WTC11 (cell line): ENCODE measurements around the gene AADACL3. TPM values are rescaled to one million over a fixed set of nuclear protein-coding genes. Genes with fewer than 3 reads are reported as not detected.

Source experiments
- ATAC-seq: fragments of 200-7000 bp; cut with Tn5 transposase; 2 replicates; pipeline ENCODE4 v1.10.0; 2021; ENCODE audit warnings: mild to moderate bottlenecking, moderate library complexity
- CTCF ChIA-PET: fragments of 300-600 bp; sonication (Branson Sonifier 250); formaldehyde crosslinking; loops from one replicate; lab custom pipeline; 2021; ENCODE audit warnings: antibody characterized with exemption; lab: Charles Lee
- POLR2A ChIA-PET: fragments of 350-600 bp; sonication (Branson Sonifier 250); formaldehyde crosslinking; loops from one replicate; lab custom pipeline; 2021; ENCODE audit warnings: antibody characterized with exemption; lab: Charles Lee
- DNase-seq: peaks from one replicate; pipeline ENCODE4 v3.0.0; 2021; ENCODE audit warnings: low spot score
- H3K27ac Mint-ChIP-seq: 2 replicates; pipeline ENCODE4 v1.8.0; 2021; ENCODE audit warnings: mixed read lengths
- H3K27me3 Mint-ChIP-seq: 2 replicates; pipeline ENCODE4 v1.8.0; 2021; ENCODE audit warnings: low read depth, mild to moderate bottlenecking, moderate library complexity, mixed read lengths
- H3K36me3 Mint-ChIP-seq: 2 replicates; pipeline ENCODE4 v1.8.0; 2021; ENCODE audit warnings: mixed read lengths
- H3K4me1 Mint-ChIP-seq: 2 replicates; pipeline ENCODE4 v1.8.0; 2022; ENCODE audit warnings: mixed read lengths
- H3K4me3 Mint-ChIP-seq: 2 replicates; pipeline ENCODE4 v1.8.0; 2021; ENCODE audit warnings: mild to moderate bottlenecking, moderate library complexity, mixed read lengths
- H3K9me3 Mint-ChIP-seq: 2 replicates; pipeline ENCODE4 v1.8.0; 2021; ENCODE audit warnings: mixed read lengths
- ATF2 ChIP-seq: sonication (generic); formaldehyde crosslinking; IDR thresholded peaks from 2 replicates; pipeline ENCODE4 v1.8.1; 2022; ENCODE audit warnings: low read depth, missing genetic modification reagents, borderline replicate concordance
- FOXP4 ChIP-seq: sonication (generic); formaldehyde crosslinking; IDR thresholded peaks from 2 replicates; pipeline ENCODE4 v1.8.0; 2022; ENCODE audit warnings: mild to moderate bottlenecking, missing genetic modification reagents
- HMGA2 ChIP-seq: fragments of 250-450 bp; sonication (Bioruptor Pico); IDR thresholded peaks from 2 replicates; pipeline ENCODE4 v1.4.0; 2021; ENCODE audit warnings: mild to moderate bottlenecking, moderate library complexity
- MXD4 ChIP-seq: fragments of 250-450 bp; sonication (Bioruptor Pico); IDR thresholded peaks from 2 replicates; pipeline ENCODE4 v1.8.0; 2021; ENCODE audit warnings: mild to moderate bottlenecking, moderate library complexity, borderline replicate concordance
- MYBL2 ChIP-seq: sonication (generic); formaldehyde crosslinking; IDR thresholded peaks from 2 replicates; pipeline ENCODE4 v1.8.1; 2023; ENCODE audit warnings: mild to moderate bottlenecking, moderate library complexity, missing genetic modification reagents
- NR2C2 ChIP-seq: sonication (generic); formaldehyde crosslinking; IDR thresholded peaks from 2 replicates; pipeline ENCODE4 v1.8.0; 2022; ENCODE audit warnings: mild to moderate bottlenecking, missing genetic modification reagents
- NR3C1 ChIP-seq: sonication (generic); formaldehyde crosslinking; conservative IDR thresholded peaks from 2 replicates; pipeline ENCODE4 v1.8.1; 2023; ENCODE audit warnings: low read depth, mild to moderate bottlenecking, missing genetic modification reagents
- PRDM15 ChIP-seq: sonication (generic); formaldehyde crosslinking; IDR thresholded peaks from 2 replicates; pipeline ENCODE4 v1.8.0; 2022; ENCODE audit warnings: missing genetic modification reagents
- RORB ChIP-seq: fragments of 250-450 bp; sonication (Bioruptor Pico); IDR thresholded peaks from 2 replicates; pipeline ENCODE4 v1.9.0; 2021; ENCODE audit warnings: mild to moderate bottlenecking
- SOX15 ChIP-seq: fragments of 250-450 bp; sonication (Bioruptor Pico); IDR thresholded peaks from 2 replicates; pipeline ENCODE4 v1.9.0; 2021; ENCODE audit warnings: mild to moderate bottlenecking
- SP1 ChIP-seq: sonication (generic); formaldehyde crosslinking; conservative IDR thresholded peaks from 2 replicates; pipeline ENCODE4 v1.8.1; 2022; ENCODE audit warnings: missing genetic modification reagents
- TEAD4 ChIP-seq: sonication (generic); formaldehyde crosslinking; IDR thresholded peaks from 2 replicates; pipeline ENCODE4 v1.8.0; 2022; ENCODE audit warnings: mild to moderate bottlenecking, missing genetic modification reagents
- ZNF423 ChIP-seq: fragments of 250-450 bp; sonication (Bioruptor Pico); IDR thresholded peaks from 2 replicates; pipeline ENCODE4 v2.1.2; 2022; ENCODE audit warnings: mild to moderate bottlenecking, moderate library complexity
- ZNF671 ChIP-seq: fragments of 250-450 bp; sonication (Bioruptor Pico); IDR thresholded peaks from 2 replicates; pipeline ENCODE4 v1.8.0; 2021; ENCODE audit warnings: mild to moderate bottlenecking
- total RNA-seq: library from RNA; stranded (reverse); gene quantifications from 3 replicates; pipeline ENCODE4 v1.2.3, GENCODE V29; 2021
- TF ChIP-seq, protein P1 (sequence below): sonication (generic); formaldehyde crosslinking; IDR thresholded peaks from 2 replicates; pipeline ENCODE4 v1.8.0; 2023; ENCODE audit warnings: missing genetic modification reagents, mild to moderate bottlenecking, borderline replicate concordance
- TF ChIP-seq, protein P2 (sequence below): fragments of 250-450 bp; sonication (Bioruptor Pico); IDR thresholded peaks from 2 replicates; pipeline ENCODE4 v1.9.0; 2021; ENCODE audit warnings: moderate library complexity, mild to moderate bottlenecking, inconsistent platforms, borderline replicate concordance

AADACL3 gene
- total RNA-seq, 1 experiment from 2014 or later = 0.77 TPM

DNA sequence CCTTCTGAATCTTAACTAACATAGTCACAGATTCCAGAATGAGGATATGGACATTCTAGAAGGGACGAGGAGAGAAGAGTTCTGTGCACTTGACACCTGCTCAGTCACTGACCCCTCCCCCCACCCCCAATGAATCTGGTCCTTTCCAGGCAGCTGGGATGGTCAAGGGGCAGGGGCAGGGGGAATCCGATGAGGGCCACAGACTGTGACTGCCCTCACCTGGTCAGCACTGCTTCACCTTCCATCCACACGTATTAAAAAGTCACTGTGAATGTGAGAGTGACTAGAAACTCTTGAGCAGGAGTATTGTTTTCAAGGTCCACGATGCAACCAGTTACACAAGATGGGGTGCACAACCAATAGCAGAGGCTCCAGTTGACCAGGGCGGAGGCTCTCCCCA, 48.1 kb downstream of the AADACL3 start (continued):
- TF ChIP-seq PRDM15 (CRISPR knock-in tag) (no peak), FOXP4 (CRISPR knock-in tag) (no peak), NR3C1 (CRISPR knock-in tag) (no peak), MYBL2 (CRISPR knock-in tag) (no peak), ZNF423 (CRISPR knock-in tag) (no peak), RORB (CRISPR knock-in tag) (no peak), MXD4 (CRISPR knock-in tag) (no peak), ATF2 (no peak), SP1 (CRISPR knock-in tag) (no peak), NR2C2 (CRISPR knock-in tag) (no peak), ZNF671 (CRISPR knock-in tag) (no peak), SOX15 (no peak)
- TF ChIP-seq, protein P1, sequence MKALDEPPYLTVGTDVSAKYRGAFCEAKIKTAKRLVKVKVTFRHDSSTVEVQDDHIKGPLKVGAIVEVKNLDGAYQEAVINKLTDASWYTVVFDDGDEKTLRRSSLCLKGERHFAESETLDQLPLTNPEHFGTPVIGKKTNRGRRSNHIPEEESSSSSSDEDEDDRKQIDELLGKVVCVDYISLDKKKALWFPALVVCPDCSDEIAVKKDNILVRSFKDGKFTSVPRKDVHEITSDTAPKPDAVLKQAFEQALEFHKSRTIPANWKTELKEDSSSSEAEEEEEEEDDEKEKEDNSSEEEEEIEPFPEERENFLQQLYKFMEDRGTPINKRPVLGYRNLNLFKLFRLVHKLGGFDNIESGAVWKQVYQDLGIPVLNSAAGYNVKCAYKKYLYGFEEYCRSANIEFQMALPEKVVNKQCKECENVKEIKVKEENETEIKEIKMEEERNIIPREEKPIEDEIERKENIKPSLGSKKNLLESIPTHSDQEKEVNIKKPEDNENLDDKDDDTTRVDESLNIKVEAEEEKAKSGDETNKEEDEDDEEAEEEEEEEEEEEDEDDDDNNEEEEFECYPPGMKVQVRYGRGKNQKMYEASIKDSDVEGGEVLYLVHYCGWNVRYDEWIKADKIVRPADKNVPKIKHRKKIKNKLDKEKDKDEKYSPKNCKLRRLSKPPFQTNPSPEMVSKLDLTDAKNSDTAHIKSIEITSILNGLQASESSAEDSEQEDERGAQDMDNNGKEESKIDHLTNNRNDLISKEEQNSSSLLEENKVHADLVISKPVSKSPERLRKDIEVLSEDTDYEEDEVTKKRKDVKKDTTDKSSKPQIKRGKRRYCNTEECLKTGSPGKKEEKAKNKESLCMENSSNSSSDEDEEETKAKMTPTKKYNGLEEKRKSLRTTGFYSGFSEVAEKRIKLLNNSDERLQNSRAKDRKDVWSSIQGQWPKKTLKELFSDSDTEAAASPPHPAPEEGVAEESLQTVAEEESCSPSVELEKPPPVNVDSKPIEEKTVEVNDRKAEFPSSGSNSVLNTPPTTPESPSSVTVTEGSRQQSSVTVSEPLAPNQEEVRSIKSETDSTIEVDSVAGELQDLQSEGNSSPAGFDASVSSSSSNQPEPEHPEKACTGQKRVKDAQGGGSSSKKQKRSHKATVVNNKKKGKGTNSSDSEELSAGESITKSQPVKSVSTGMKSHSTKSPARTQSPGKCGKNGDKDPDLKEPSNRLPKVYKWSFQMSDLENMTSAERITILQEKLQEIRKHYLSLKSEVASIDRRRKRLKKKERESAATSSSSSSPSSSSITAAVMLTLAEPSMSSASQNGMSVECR (CRISPR knock-in tag) = no peak
- TF ChIP-seq, protein P2, sequence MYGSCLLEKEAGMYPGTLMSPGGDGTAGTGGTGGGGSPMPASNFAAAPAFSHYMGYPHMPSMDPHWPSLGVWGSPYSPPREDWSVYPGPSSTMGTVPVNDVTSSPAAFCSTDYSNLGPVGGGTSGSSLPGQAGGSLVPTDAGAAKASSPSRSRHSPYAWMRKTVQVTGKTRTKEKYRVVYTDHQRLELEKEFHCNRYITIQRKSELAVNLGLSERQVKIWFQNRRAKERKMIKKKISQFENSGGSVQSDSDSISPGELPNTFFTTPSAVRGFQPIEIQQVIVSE (CRISPR knock-in tag) = no peak

DNA sequence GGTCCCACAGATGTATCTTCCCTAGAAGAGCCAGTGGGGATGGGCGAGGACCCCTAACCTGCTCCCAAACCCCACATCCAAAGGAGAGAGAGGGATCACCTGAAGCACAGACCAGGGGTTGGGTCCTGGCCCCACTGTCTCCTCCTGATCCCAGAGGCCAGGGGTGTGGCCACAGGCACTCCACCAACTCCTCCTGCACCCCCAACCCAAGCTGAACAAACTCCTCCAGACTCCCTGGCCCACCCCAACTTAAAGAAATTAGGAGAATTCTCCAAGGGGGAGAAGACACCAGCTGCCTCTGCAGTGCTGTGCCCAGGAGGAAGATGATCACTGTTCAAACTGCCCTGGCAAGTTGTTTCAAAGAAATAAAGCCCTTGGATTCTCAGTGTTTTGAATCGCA, 53.1 kb downstream of the AADACL3 start:
- ChIA-PET CTCF (no interaction called here), POLR2A (no interaction called here)
- ATAC-seq = no peak
- H3K27me3 Mint-ChIP-seq = peaks cover 6% of the 10 kb centered on the region
- H3K27ac Mint-ChIP-seq = no peak overlapping the region
- H3K9me3 Mint-ChIP-seq = peaks cover 7% of the 10 kb centered on the region; the same call in 1 of the 2 replicates
- no peak overlapping the region for H3K4me3 Mint-ChIP-seq
- H3K4me1 Mint-ChIP-seq = peaks cover 1% of the 10 kb centered on the region
- no peaks in the 10 kb centered on the region for H3K36me3 Mint-ChIP-seq
- DNase-seq = no peak
- TF ChIP-seq HMGA2 (no peak), FOXP4 (CRISPR knock-in tag) (no peak), ATF2 (no peak), TEAD4 (CRISPR knock-in tag) (no peak)
- TF ChIP-seq, protein P1 (CRISPR knock-in tag) = no peak
